ENCODE measurements around the gene RIOK1. TPM values are rescaled to one million over a fixed set of nuclear protein-coding genes. Genes with fewer than 3 reads are reported as not detected.
"Not testable (repeated sequence)": the region's sequence is repeated elsewhere in the genome, so short reads cannot be mapped to it uniquely, and the experiment has no call there.

Gene RIOK1
- total and polyA plus RNA-seq, 9 donors: 11.2 to 33.2 (median 18.3) TPM

GRCh38 chr6:7454696-7455358 is 65.2 kb downstream of the RIOK1 start:
- intact Hi-C loops (cut with DNase I): no loop called here
- TF ChIP-seq, protein P1, sequence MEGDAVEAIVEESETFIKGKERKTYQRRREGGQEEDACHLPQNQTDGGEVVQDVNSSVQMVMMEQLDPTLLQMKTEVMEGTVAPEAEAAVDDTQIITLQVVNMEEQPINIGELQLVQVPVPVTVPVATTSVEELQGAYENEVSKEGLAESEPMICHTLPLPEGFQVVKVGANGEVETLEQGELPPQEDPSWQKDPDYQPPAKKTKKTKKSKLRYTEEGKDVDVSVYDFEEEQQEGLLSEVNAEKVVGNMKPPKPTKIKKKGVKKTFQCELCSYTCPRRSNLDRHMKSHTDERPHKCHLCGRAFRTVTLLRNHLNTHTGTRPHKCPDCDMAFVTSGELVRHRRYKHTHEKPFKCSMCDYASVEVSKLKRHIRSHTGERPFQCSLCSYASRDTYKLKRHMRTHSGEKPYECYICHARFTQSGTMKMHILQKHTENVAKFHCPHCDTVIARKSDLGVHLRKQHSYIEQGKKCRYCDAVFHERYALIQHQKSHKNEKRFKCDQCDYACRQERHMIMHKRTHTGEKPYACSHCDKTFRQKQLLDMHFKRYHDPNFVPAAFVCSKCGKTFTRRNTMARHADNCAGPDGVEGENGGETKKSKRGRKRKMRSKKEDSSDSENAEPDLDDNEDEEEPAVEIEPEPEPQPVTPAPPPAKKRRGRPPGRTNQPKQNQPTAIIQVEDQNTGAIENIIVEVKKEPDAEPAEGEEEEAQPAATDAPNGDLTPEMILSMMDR (IDR thresholded peaks at IDR 0.05): no peak
- no peak for TF ChIP-seq EP300 (IDR thresholded peaks at IDR 0.05)
- TF ChIP-seq POLR2A (IDR thresholded peaks at IDR 0.05): no peak
- Histone ChIP-seq H3K27me3 (no peaks in the 10 kb centered on the region), H3K36me3 (no peaks in the 10 kb centered on the region), H3K9me3 (no peaks in the 10 kb centered on the region), H3K27ac (no peak overlapping the region), H3K4me3 (no peak overlapping the region), H3K4me1 (ENCODE audit: insufficient read depth) (no peaks in the 10 kb centered on the region)
- no peak for DNase-seq
- WGBS, 3 donors: 65 to 70% (median 67%) methylated on average over 5 of the region's 5 CpGs

- 97 to 98% (median 98%) methylated on average over 30 to 31 of the region's 31 CpGs for WGBS, 3 donors
- DNase-seq; intact Hi-C loops (cut with DNase I); H3K36me3 ChIP-seq; H3K27ac ChIP-seq; H3K27me3 ChIP-seq; H3K9me3 ChIP-seq; H3K4me3 ChIP-seq; H3K4me1 ChIP-seq (ENCODE audit: insufficient read depth): not testable (repeated sequence)
These were observed 66.7 kb downstream of the RIOK1 start for GRCh38 chr6:7456302-7456701.

DNA sequence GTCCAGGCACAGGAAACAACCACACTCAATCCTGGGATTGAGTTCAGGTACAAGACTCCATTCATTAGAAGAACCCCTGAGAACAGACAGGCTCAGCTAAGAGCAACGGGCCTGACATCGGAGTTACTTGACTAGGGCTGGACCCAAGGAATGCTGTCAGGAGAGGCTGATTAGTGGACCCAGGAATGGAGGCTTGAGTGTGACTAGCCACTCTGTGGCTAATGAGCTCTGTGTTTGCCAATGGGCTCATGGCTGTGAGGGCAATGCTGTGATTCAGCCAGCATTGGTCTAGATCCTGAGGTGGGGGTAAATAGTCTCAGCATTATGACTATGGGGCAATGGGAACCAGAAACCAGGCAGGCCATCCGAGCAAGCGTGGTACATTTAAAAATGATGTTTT is 71.8 kb downstream of the RIOK1 start:
- intact Hi-C loops (cut with DNase I): no loop called here
- 68 to 85% (median 76%) methylated on average over 4 of the region's 4 CpGs for WGBS, 3 donors
- Histone ChIP-seq H3K9me3 (no peaks in the 10 kb centered on the region), H3K27ac (no peak overlapping the region), H3K4me3 (no peak overlapping the region), H3K27me3 (no peaks in the 10 kb centered on the region), H3K4me1 (ENCODE audit: insufficient read depth) (no peaks in the 10 kb centered on the region), H3K36me3 (no peaks in the 10 kb centered on the region)
- TF ChIP-seq EP300 (IDR thresholded peaks at IDR 0.05): no peak
- TF ChIP-seq POLR2A (IDR thresholded peaks at IDR 0.05): no peak
- TF ChIP-seq, protein P1 (IDR thresholded peaks at IDR 0.05): no peak
- no peak for DNase-seq

- TF ChIP-seq POLR2A (IDR thresholded peaks at IDR 0.05) (no peak), EP300 (IDR thresholded peaks at IDR 0.05) (no peak)
- TF ChIP-seq, protein P1 (IDR thresholded peaks at IDR 0.05): no peak
- H3K27ac ChIP-seq: no peak overlapping the region
- no peak for DNase-seq
- H3K36me3 ChIP-seq: no peaks in the 10 kb centered on the region
- intact Hi-C loops (cut with DNase I): no loop called here
- H3K4me1 ChIP-seq (ENCODE audit: insufficient read depth): peaks cover 3% of the 10 kb centered on the region
- no peak overlapping the region for H3K4me3 ChIP-seq
- H3K9me3 ChIP-seq: no peaks in the 10 kb centered on the region
- H3K27me3 ChIP-seq: no peaks in the 10 kb centered on the region
- WGBS, 3 donors: 16 to 28% (median 17%) methylated on average over 4 of the region's 4 CpGs
These were observed 74.2 kb downstream of the RIOK1 start for GRCh38 chr6:7463785-7464184.

- Histone ChIP-seq H3K27me3 (no peaks in the 10 kb centered on the region), H3K27ac (no peak overlapping the region), H3K36me3 (no peaks in the 10 kb centered on the region), H3K4me3 (no peak overlapping the region), H3K4me1 (ENCODE audit: insufficient read depth) (peaks cover 3% of the 10 kb centered on the region), H3K9me3 (no peaks in the 10 kb centered on the region)
- intact Hi-C loops (cut with DNase I): no loop called here
- 42 to 51% (median 47%) methylated on average over 13 of the region's 13 CpGs for WGBS, 3 donors
- TF ChIP-seq, protein P1 (IDR thresholded peaks at IDR 0.05): no peak
- TF ChIP-seq EP300 (IDR thresholded peaks at IDR 0.05): no peak
- no peak for TF ChIP-seq POLR2A (IDR thresholded peaks at IDR 0.05)
- no peak for DNase-seq
These were observed 77.6 kb downstream of the RIOK1 start for GRCh38 chr6:7467007-7467897.

Data from ovary (tissue), 9 donors.